Osteocyte (in vitro differentiated cells): ENCODE measurements around the gene PRXL2B. TPM values are rescaled to one million over a fixed set of nuclear protein-coding genes. Genes with fewer than 3 reads are reported as not detected.

Source experiments
- DNase-seq: peaks from one replicate; pipeline ENCODE4 v3.0.0; 2021; ENCODE audit warnings: mixed read lengths; ENCODE audit not compliant: unreplicated experiment; ENCODE audit errors: extremely low spot score
- H3K27ac Mint-ChIP-seq: one replicate; pipeline ENCODE4 v1.8.0; 2021; ENCODE audit warnings: mild to moderate bottlenecking, mixed read lengths; ENCODE audit not compliant: unreplicated experiment
- H3K27me3 Mint-ChIP-seq: one replicate; pipeline ENCODE4 v1.8.0; 2021; ENCODE audit warnings: mixed read lengths; ENCODE audit not compliant: unreplicated experiment
- H3K36me3 Mint-ChIP-seq: one replicate; pipeline ENCODE4 v1.8.0; 2021; ENCODE audit warnings: mixed read lengths; ENCODE audit not compliant: unreplicated experiment
- H3K4me1 Mint-ChIP-seq: one replicate; pipeline ENCODE4 v1.8.0; 2021; ENCODE audit warnings: mixed read lengths; ENCODE audit not compliant: unreplicated experiment
- H3K4me3 Mint-ChIP-seq: one replicate; pipeline ENCODE4 v1.8.0; 2021; ENCODE audit warnings: mild to moderate bottlenecking, moderate library complexity, mixed read lengths; ENCODE audit not compliant: unreplicated experiment
- H3K9me3 Mint-ChIP-seq: one replicate; pipeline ENCODE4 v1.8.0; 2021; ENCODE audit warnings: mixed read lengths; ENCODE audit not compliant: unreplicated experiment
- total RNA-seq: library from RNA; stranded (reverse); gene quantifications from 2 replicates; pipeline ENCODE4 v1.2.1, GENCODE V29; 2021
- TF ChIP-seq, protein P1 (sequence below): fragments of 200-600 bp; sonication (generic); IDR thresholded peaks from 2 replicates; pipeline ENCODE4 v1.5.0; 2021; ENCODE audit warnings: antibody characterized with exemption, mild to moderate bottlenecking, moderate library complexity

Gene PRXL2B
- total RNA-seq, 1 donor from 2014 or later, result 24.8 TPM

DNA sequence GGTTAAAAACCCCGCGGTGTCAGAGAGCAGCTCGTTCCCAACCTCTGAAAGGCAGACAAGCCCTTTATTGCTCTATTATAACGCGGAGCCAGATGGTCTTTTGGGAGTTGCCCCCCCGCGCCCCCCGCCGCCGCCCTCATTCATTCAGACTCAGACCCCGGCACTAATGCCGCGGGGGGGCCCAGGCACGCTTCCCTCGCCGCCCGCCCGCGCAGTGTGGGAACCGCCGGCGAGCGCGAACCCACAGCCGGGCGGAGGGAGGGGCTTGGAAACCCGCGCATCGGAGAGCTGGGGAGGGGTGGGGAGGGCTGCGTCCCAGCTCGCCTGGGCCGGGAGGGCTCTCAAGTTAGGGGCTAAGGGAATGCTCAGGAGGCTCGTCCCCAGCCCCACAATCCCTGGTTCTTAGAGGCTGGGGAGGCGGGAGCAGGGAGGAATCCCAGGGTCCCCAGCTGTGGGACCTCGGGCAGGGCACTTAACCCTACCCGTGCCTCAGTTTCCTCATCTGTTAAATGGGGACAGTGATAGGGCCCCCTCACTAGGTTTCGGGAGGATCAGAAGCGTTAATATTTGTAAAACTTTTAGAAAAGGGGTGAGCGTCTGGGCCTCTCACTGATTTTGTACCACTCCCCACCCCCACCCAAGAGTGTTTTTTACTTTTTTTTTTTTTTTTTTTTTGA is 45.6 kb upstream of the PRXL2B start:
- H3K36me3 Mint-ChIP-seq, result no peaks in the 10 kb centered on the region
- H3K9me3 Mint-ChIP-seq, result no peaks in the 10 kb centered on the region
- H3K4me1 Mint-ChIP-seq, result peaks cover 33% of the 10 kb centered on the region
- DNase-seq, result no peak
- TF ChIP-seq, protein P1, sequence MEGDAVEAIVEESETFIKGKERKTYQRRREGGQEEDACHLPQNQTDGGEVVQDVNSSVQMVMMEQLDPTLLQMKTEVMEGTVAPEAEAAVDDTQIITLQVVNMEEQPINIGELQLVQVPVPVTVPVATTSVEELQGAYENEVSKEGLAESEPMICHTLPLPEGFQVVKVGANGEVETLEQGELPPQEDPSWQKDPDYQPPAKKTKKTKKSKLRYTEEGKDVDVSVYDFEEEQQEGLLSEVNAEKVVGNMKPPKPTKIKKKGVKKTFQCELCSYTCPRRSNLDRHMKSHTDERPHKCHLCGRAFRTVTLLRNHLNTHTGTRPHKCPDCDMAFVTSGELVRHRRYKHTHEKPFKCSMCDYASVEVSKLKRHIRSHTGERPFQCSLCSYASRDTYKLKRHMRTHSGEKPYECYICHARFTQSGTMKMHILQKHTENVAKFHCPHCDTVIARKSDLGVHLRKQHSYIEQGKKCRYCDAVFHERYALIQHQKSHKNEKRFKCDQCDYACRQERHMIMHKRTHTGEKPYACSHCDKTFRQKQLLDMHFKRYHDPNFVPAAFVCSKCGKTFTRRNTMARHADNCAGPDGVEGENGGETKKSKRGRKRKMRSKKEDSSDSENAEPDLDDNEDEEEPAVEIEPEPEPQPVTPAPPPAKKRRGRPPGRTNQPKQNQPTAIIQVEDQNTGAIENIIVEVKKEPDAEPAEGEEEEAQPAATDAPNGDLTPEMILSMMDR, result no peak
- no peak overlapping the region for H3K27ac Mint-ChIP-seq
- no peak overlapping the region for H3K4me3 Mint-ChIP-seq
- H3K27me3 Mint-ChIP-seq, result no peaks in the 10 kb centered on the region

DNA sequence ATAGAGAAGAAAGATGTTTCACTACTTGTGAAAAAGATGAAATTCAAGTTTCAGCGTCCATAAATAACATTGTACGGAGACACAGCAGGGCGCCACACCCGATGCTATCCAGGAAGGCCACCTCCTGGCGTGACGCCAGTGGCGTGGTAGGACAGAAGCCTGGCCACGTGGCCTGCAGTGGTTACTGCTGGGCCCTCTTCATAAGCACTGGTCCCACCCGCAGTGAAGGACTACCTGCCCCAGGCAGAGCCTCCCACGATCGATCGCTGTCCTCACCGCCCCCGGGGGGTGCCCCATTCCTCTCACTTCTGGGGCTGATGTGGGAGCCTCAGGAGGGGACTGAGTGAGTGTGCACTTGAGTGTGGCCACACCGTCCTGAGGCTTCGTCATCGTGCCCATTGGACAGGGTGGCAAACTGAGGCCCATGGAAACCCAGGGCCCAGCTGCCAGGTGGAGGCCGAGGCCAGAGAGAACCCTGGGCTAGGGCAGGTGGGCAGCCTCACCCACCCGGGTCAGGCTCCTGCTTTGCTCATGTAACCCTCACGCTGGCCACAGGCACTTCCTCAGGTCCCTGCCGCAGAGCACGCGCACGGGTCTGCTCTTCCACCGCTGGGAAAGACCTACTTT is 44.8 kb upstream of the PRXL2B start:
- H3K4me3 Mint-ChIP-seq, result no peak overlapping the region
- no peaks in the 10 kb centered on the region for H3K27me3 Mint-ChIP-seq
- no peak for DNase-seq
- TF ChIP-seq, protein P1, result no peak
- no peaks in the 10 kb centered on the region for H3K9me3 Mint-ChIP-seq
- H3K4me1 Mint-ChIP-seq, result peaks cover 34% of the 10 kb centered on the region
- no peak overlapping the region for H3K27ac Mint-ChIP-seq
- H3K36me3 Mint-ChIP-seq, result no peaks in the 10 kb centered on the region

GRCh38 chr1:2542246-2542915 is 44.2 kb upstream of the PRXL2B start:
- H3K9me3 Mint-ChIP-seq, result no peaks in the 10 kb centered on the region
- DNase-seq, result no peak
- H3K27me3 Mint-ChIP-seq, result no peaks in the 10 kb centered on the region
- TF ChIP-seq, protein P1, result no peak
- no peak overlapping the region for H3K4me3 Mint-ChIP-seq
- no peak overlapping the region for H3K27ac Mint-ChIP-seq
- H3K4me1 Mint-ChIP-seq, result peaks cover 38% of the 10 kb centered on the region
- H3K36me3 Mint-ChIP-seq, result no peaks in the 10 kb centered on the region

DNA sequence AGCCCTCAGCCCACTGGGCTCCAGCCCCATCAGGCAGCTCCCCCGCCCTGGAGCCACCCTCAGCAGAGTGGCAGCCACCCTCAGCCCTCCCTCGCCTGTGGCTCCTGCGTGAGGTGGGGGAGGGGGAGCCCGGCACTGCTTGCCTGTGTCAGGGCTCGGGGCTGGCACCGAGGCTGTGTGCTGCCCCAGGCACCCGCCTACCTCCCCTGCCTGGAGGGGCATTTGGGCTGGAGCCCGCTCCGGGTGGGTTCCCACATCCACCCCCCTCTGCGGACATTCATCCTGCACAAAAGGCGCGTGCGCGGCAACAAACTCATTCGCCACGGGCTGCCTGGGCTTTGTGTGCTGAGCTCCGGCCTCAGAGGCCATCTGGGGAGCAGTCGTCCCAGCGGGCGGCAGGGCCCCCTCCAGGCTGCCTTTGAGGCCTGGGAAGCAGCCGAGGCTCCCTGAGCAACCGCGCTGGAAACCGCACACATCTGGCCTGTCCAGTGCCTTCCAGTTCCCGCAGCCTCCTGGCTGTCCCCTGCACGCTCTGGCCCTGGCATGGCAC is 43.0 kb upstream of the PRXL2B start:
- DNase-seq, result no peak
- no peaks in the 10 kb centered on the region for H3K27me3 Mint-ChIP-seq

More for the DNA sequence above, 43.0 kb upstream of the PRXL2B start:
- Mint-ChIP-seq H3K9me3 (no peaks in the 10 kb centered on the region), H3K27ac (peak overlapping the region; percentile 34), H3K4me1 (peaks cover 42% of the 10 kb centered on the region), H3K36me3 (no peaks in the 10 kb centered on the region), H3K4me3 (no peak overlapping the region)
- TF ChIP-seq, protein P1, result no peak
